Ovary (tissue), 3 donors: ENCODE results near the gene PIWIL4.

Experiments
- POLR2A ChIP-seq: fragments of 450-650 bp; IDR thresholded peaks from one replicate; pipeline ENCODE4 v1.6.1; 2017; ENCODE audit warnings: antibody characterized with exemption, mild to moderate bottlenecking, moderate library complexity
- TF ChIP-seq, protein P1 (sequence below), 3 donors: fragments of 450-650 bp in 2 of 3; fragments of 200-600 bp in 1 of 3; IDR thresholded peaks; one replicate each; pipeline versions ENCODE4 v1.5.1 to v1.8.0; 2016 to 2022; ENCODE audit warnings: antibody characterized with exemption in 3 of 3, mild to moderate bottlenecking in 1 of 3
- donor health status: DM: no; HTN: no; CAD: no.

DNA sequence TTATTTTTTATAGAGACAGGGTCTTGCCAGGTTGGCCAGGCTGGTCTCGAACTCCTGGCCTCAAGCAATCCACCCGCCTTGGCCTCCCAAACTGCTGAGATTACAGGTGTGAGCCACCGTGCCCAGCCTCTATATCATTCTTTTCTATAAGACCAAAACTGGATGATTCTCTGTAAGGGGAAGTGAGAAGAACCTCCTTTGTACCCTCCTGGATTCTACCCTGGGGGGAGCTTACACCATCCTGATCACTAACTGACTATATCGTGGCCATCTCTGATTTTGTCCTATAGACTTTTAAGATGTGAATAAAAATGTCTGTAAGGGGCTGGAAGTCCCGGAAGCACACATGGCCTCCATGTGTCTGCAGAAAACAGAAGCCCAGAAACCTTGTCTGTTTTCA lies 9.1 kb downstream of the PIWIL4 start:
- TF ChIP-seq, protein P1, sequence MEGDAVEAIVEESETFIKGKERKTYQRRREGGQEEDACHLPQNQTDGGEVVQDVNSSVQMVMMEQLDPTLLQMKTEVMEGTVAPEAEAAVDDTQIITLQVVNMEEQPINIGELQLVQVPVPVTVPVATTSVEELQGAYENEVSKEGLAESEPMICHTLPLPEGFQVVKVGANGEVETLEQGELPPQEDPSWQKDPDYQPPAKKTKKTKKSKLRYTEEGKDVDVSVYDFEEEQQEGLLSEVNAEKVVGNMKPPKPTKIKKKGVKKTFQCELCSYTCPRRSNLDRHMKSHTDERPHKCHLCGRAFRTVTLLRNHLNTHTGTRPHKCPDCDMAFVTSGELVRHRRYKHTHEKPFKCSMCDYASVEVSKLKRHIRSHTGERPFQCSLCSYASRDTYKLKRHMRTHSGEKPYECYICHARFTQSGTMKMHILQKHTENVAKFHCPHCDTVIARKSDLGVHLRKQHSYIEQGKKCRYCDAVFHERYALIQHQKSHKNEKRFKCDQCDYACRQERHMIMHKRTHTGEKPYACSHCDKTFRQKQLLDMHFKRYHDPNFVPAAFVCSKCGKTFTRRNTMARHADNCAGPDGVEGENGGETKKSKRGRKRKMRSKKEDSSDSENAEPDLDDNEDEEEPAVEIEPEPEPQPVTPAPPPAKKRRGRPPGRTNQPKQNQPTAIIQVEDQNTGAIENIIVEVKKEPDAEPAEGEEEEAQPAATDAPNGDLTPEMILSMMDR (IDR thresholded peaks at IDR 0.05), result no peak
- no peak for TF ChIP-seq POLR2A
